ENCODE results near the gene FFAR4.

Gene FFAR4

DNA sequence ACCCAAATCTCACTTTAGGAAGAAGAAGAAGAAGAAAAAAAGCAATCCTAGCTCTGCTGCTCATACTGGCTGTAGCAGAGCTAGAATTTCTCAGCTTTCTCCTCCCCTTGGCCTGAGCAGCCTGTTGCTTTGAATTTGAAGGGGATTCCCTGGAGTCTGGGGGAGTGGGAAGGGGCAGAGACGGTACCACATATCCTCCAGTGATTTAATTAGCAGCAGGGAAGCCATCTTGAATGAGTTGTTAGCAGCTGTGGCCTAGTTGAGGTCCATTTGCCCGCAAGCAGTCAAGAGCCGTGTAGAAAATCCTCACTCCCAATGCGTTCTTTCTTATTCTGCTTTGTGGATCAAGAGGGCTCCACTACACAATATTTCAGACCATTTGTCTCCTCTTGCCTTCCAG is 62.4 kb downstream of the FFAR4 start:
- no peak for DNase-seq (ENCODE audit: extremely low spot score)
- ChIA-PET POLR2A (no interaction called here), CTCF (no interaction called here)
- TF ChIP-seq FOXK2 (IDR thresholded peaks at IDR 0.05) (no peak), LEF1 (IDR thresholded peaks at IDR 0.05; ENCODE audit: borderline replicate concordance) (no peak), FOXA1 (IDR thresholded peaks at IDR 0.05) (no peak), PKNOX1 (IDR thresholded peaks at IDR 0.05) (no peak), CTBP1 (IDR thresholded peaks at IDR 0.05; ENCODE audit: borderline replicate concordance) (no peak), SP1 (IDR thresholded peaks at IDR 0.05) (no peak), ELF4 (IDR thresholded peaks at IDR 0.05) (no peak), TARDBP (IDR thresholded peaks at IDR 0.05) (no peak), ARNT (IDR thresholded peaks at IDR 0.05) (no peak)

DNA sequence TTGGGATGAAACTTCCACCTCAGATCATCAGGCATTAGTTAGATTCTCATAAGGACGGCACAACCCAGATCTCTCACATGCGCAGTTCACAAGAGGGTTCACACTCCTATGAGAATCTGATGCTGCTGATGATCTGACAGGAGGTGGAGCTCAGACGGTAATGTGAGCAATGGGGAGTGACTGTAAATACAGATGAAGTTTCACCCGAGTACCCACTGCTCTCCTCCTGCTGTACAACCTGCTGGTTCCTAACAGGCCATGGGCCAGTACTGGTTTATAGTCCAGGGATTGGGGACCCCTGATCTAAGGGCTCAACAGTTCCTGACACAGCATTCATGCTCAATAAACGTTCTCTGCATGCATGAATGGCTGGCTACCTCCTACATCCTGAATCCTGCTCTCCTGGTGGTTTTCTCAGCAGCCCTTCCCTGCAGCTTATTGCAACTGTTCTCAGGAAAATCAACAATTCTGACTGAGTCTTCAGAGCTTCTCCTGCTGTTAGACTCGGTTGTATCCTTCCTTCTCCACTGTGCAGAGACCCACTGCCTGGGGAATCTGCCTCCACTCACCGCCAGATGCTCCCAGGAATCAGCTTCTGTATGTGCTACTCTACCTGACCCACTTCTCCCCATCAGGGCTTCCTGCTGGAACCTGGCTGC is 63.3 kb downstream of the FFAR4 start:
- TF ChIP-seq NFRKB (IDR thresholded peaks at IDR 0.05) (no peak), TARDBP (IDR thresholded peaks at IDR 0.05) (no peak), PKNOX1 (IDR thresholded peaks at IDR 0.05) (no peak), FOXM1 (IDR thresholded peaks at IDR 0.05; ENCODE audit: borderline replicate concordance) (no peak), BHLHE40 (IDR thresholded peaks at IDR 0.05; ENCODE audit: borderline replicate concordance) (no peak), SUZ12 (IDR thresholded peaks at IDR 0.05) (no peak), SP1 (IDR thresholded peaks at IDR 0.05) (no peak), CTBP1 (IDR thresholded peaks at IDR 0.05; ENCODE audit: borderline replicate concordance) (no peak), ZNF384 (IDR thresholded peaks at IDR 0.05) (no peak), FOXA1 (IDR thresholded peaks at IDR 0.05) (no peak), FOXK2 (IDR thresholded peaks at IDR 0.05) (no peak)
- no peak for DNase-seq (ENCODE audit: extremely low spot score)
- ChIA-PET CTCF (no interaction called here), POLR2A (no interaction called here)

DNA sequence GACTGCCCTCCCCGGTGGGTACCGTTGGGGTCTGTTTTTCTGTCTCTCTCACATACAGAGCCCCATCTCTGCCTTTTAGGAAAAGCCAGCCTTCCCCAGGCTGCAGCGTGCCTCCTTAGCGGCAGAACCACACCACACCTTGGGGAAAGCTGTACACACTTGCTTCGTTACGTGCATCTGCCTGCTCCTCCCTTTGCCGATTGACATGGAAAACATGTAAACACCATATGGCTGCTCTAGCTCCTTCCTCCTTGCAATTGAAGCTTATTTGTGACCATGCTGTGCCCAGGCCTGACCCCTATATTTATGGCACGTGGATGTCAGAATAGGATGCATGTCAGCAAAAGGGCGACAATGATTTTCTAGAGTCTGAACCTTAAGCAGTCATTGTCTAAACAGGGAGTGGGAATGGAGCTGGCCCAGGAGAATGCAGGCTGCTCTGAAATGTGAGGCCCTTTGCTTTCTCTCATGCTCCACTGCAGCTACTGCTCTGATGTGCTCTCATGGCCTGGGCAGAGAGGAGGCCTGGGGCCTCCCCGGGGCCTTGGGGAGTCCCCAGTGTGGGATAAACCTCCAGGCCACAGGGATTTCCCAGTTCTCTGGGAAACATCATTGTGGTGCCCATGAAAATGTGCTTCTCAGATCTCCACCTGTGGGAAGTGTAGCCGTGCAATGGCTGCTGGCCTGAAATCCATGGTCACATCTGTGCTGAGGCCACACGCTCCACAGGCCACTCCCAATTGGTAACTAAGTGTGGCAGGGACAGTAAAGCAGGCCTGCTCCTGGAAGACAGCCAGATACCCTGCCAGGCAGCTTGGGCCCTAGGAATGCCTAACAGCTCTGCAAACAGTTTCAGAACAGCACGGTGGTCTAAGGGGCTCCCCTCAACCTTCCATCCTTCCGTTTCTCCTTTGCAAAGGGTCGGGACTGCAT is 64.4 kb downstream of the FFAR4 start:
- ChIA-PET POLR2A (no interaction called here), CTCF (no interaction called here)
- TF ChIP-seq FOXM1 (IDR thresholded peaks at IDR 0.05; ENCODE audit: borderline replicate concordance) = no peak
- no peak for TF ChIP-seq ZNF384 (IDR thresholded peaks at IDR 0.05)
- TF ChIP-seq LEF1 (IDR thresholded peaks at IDR 0.05; ENCODE audit: borderline replicate concordance) = no peak
- TF ChIP-seq NFRKB (IDR thresholded peaks at IDR 0.05) = no peak
- TF ChIP-seq SUZ12 (IDR thresholded peaks at IDR 0.05) = no peak
- TF ChIP-seq SP1 (IDR thresholded peaks at IDR 0.05) = no peak
- TF ChIP-seq CTBP1 (IDR thresholded peaks at IDR 0.05; ENCODE audit: borderline replicate concordance) = no peak
- TF ChIP-seq FOXA1 (IDR thresholded peaks at IDR 0.05) = no peak
- no peak for TF ChIP-seq BHLHE40 (IDR thresholded peaks at IDR 0.05; ENCODE audit: borderline replicate concordance)
- TF ChIP-seq ARNT (IDR thresholded peaks at IDR 0.05) = no peak
- no peak for TF ChIP-seq HDGF (IDR thresholded peaks at IDR 0.05; ENCODE audit: borderline replicate concordance)
- no peak for TF ChIP-seq PKNOX1 (IDR thresholded peaks at IDR 0.05)
- TF ChIP-seq TARDBP (IDR thresholded peaks at IDR 0.05) = no peak
- TF ChIP-seq FOXK2 (IDR thresholded peaks at IDR 0.05) = no peak
- no peak for TF ChIP-seq L3MBTL2 (conservative IDR thresholded peaks at IDR 0.05)
- TF ChIP-seq ELF4 (IDR thresholded peaks at IDR 0.05) = no peak
- no peak for DNase-seq (ENCODE audit: extremely low spot score)
